Lung (tissue), 12 donors: ENCODE measurements around the gene PC. TPM values are rescaled to one million over a fixed set of nuclear protein-coding genes. Genes with fewer than 3 reads are reported as not detected.

ENCODE experiments used
- ATAC-seq: fragments of 200-7000 bp; cut with Tn5 transposase; one replicate; pipeline ENCODE4 v1.9.1; 2020; ENCODE audit warnings: moderate number of reproducible peaks; ENCODE audit not compliant: insufficient read depth, low FRiP score
- DNase-seq, 3 donors: peaks; one replicate each; pipeline ENCODE4 v3.0.0-alpha.2; 2013 to 2017
- H3K27ac ChIP-seq, 2 donors: one replicate each; pipeline ENCODE4 v1.5.1; 2013; ENCODE audit warnings: mild to moderate bottlenecking in 2 of 2, moderate library complexity in 2 of 2, control low read depth in 1 of 2, inconsistent platforms in 1 of 2, low read depth in 1 of 2, low read length in 1 of 2
- H3K27me3 ChIP-seq, 3 donors: one replicate each; pipeline ENCODE4 v1.5.1; 2013; ENCODE audit warnings: low read length in 2 of 3; ENCODE audit not compliant: control insufficient read depth in 3 of 3, insufficient read depth in 3 of 3
- H3K36me3 ChIP-seq, 4 donors: one replicate each; pipeline ENCODE4 v1.5.1; 2013; ENCODE audit warnings: low read length in 4 of 4, mild to moderate bottlenecking in 1 of 4, moderate library complexity in 1 of 4; ENCODE audit not compliant: control insufficient read depth in 4 of 4, insufficient read depth in 4 of 4
- H3K4me1 ChIP-seq, 5 donors: one replicate each; pipeline ENCODE4 v1.5.1; 2013; ENCODE audit warnings: low read length in 5 of 5, mild to moderate bottlenecking in 2 of 5, moderate library complexity in 1 of 5; ENCODE audit not compliant: control insufficient read depth in 5 of 5, insufficient read depth in 5 of 5
- H3K4me3 ChIP-seq: one replicate; pipeline ENCODE4 v1.5.1; 2013; ENCODE audit warnings: mild to moderate bottlenecking, control low read depth, moderate library complexity
- H3K9ac ChIP-seq, 2 donors: one replicate each; pipeline ENCODE4 v1.5.1; 2013; ENCODE audit warnings: low read length in 2 of 2, control low read depth in 1 of 2; ENCODE audit not compliant: insufficient read depth in 1 of 2
- H3K9me3 ChIP-seq, 4 donors: one replicate each; pipeline ENCODE4 v1.5.1; 2013; ENCODE audit warnings: low read length in 3 of 4, mild to moderate bottlenecking in 1 of 4, moderate library complexity in 1 of 4; ENCODE audit not compliant: control insufficient read depth in 4 of 4, insufficient read depth in 3 of 4
- WGBS, 2 donors: extraction: QIAGEN DNeasy Blood & Tissue Kit; methylation state at CpG; one replicate each; pipeline ENCODE4 v1.1.7; 2013; 5-methylcytosine and 5-hydroxymethylcytosine counted together
- polyA plus RNA-seq, 2 donors: library from polyadenylated mRNA; stranded (reverse); fragments of 200-250 nt; gene quantifications; one replicate each; pipeline ENCODE4 v1.2.1, GENCODE V29; 2013
- total RNA-seq, 2 donors: library from RNA; depleted of rRNA in 1 of 2; stranded (reverse); fragments of >200 nt in 1 of 2; gene quantifications; one replicate each; pipeline ENCODE4 v1.2.1, GENCODE V29; 2014 to 2021
- TF ChIP-seq, protein P1 (sequence below): IDR thresholded peaks from 2 replicates; pipeline ENCODE4 v1.5.1; 2012; ENCODE audit warnings: mild to moderate bottlenecking; ENCODE audit errors: control extremely low read depth, extremely low read depth
- donor health status: control.
- donor health status: control.
- donor health status: Bipolar disorder and iron deficiency.
- donor health status: healthy.
- donor health status: DM: yes; HTN: yes; CAD: no.

The PC gene
- total and polyA plus RNA-seq, 4 donors: 5.5 to 32.5 (median 12.0) TPM

DNA sequence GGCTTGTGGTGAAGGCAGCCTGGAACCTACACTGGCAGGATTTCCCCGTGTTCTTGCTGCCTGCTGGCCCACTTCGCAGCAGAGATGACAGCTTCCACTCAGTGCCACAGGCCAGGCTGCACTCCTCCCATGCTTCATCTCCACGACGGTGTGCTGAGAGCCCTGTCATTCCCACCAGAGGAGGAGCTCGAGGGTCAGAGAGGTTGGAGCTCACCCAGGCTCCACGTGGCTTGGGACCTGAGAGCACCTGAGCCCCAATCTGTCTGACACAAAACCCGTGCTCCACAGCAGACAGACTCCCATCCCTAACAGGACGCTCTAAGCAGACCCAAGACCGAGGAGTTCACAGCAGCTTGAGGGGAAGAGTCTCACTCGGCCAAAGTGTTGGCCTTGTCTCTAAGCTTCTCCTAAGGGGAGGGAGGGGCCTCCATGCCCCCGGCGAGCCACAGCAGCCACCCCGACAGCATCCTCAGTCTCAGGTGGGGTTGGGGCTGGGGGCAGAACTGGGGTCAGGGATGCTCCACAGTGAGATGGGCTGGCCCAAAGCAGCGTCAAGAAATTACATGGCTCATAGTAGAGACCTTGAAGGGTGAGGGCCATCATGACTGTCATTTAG, 90.7 kb downstream of the PC start:
- Histone ChIP-seq H3K9ac (no peak overlapping the region), H3K9me3 (no peaks in the 10 kb centered on the region), H3K27me3 (no peaks in the 10 kb centered on the region), H3K27ac (no peak overlapping the region), H3K36me3 (peaks cover 0 to 3% (median 0%) of the 10 kb centered on the region in 4 donors), H3K4me1 (no peaks in the 10 kb centered on the region), H3K4me3 (no peak overlapping the region)
- DNase-seq (no peak), ATAC-seq (no peak)
- WGBS, 2 donors: 83 to 92% methylated on average over 14 of the region's 14 CpGs
- TF ChIP-seq, protein P1, sequence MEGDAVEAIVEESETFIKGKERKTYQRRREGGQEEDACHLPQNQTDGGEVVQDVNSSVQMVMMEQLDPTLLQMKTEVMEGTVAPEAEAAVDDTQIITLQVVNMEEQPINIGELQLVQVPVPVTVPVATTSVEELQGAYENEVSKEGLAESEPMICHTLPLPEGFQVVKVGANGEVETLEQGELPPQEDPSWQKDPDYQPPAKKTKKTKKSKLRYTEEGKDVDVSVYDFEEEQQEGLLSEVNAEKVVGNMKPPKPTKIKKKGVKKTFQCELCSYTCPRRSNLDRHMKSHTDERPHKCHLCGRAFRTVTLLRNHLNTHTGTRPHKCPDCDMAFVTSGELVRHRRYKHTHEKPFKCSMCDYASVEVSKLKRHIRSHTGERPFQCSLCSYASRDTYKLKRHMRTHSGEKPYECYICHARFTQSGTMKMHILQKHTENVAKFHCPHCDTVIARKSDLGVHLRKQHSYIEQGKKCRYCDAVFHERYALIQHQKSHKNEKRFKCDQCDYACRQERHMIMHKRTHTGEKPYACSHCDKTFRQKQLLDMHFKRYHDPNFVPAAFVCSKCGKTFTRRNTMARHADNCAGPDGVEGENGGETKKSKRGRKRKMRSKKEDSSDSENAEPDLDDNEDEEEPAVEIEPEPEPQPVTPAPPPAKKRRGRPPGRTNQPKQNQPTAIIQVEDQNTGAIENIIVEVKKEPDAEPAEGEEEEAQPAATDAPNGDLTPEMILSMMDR: no peak

DNA sequence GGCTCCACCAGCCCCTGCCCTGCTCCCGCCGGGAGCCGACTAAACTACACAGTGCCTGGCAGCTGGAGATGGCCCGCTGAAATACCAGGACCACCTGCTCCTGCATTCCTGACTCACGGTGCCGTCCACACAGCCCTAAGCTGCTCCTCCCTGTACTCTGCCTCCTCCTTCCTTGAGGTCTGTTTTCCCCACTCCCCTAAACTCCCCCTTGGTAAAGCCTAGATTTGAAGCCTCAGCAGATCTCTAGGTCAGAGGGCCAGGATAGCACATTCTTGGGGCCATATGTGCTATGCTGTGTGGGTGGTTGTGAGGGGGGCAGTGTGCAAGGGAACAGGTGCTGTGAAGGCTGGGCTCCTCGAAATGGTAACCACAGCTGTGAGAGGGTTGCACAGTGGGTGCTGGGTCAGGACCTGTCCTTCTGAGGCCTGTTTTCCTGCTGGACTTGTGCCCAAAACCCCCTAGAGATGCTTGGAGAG, 91.6 kb downstream of the PC start:
- Histone ChIP-seq H3K27ac (no peak overlapping the region), H3K9ac (no peak overlapping the region), H3K36me3 (peaks cover 0 to 3% (median 0%) of the 10 kb centered on the region in 4 donors), H3K9me3 (no peaks in the 10 kb centered on the region), H3K4me3 (no peak overlapping the region), H3K4me1 (no peaks in the 10 kb centered on the region), H3K27me3 (no peaks in the 10 kb centered on the region)
- 92 to 96% methylated on average over 7 of the region's 7 CpGs for WGBS, 2 donors
- ATAC-seq (no peak), DNase-seq (no peak)
- TF ChIP-seq, protein P1: no peak

DNA sequence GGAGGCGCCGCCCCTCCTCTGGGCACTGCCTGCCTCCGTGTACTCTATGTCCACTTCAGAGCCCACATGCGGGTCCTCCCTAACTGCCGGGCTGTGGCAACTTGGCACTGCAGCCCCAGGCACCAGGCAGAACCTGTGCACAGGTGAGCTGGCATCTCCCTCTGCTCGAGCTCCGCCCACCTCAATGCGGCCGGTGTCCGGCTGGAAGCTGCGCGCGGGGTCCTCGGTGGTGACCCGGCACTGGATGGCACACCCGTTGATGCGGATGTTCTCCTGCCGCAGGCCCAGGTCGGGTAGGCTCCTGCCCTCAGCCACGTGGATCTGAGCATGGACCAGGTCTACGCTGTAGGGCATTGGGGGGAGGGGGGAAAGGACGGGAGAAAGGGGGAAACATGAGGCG, 92.2 kb downstream of the PC start:
- Histone ChIP-seq H3K9ac (no peak overlapping the region), H3K4me1 (no peaks in the 10 kb centered on the region), H3K27ac (no peak overlapping the region), H3K4me3 (no peak overlapping the region), H3K9me3 (no peaks in the 10 kb centered on the region), H3K27me3 (no peaks in the 10 kb centered on the region), H3K36me3 (peaks cover 0 to 3% (median 0%) of the 10 kb centered on the region in 4 donors)
- ATAC-seq (no peak), DNase-seq (no peak)
- TF ChIP-seq, protein P1: no peak
- WGBS, 2 donors: 95 to 96% methylated on average over 20 to 23 of the region's 23 CpGs
